HFF-Myc (cell line): ENCODE data around the gene BCOR.

Experiments used
- DNase-seq: peaks from one replicate; pipeline ENCODE4 v3.0.0-alpha.2; 2011; ENCODE audit warnings: low read depth; ENCODE audit errors: extremely low read depth
- H3K4me3 ChIP-seq: replicated peaks from 2 replicates; pipeline ENCODE4 v1.5.1; 2011; ENCODE audit warnings: low read depth, mild to moderate bottlenecking, control low read depth, low read length
- TF ChIP-seq, protein P1 (sequence below): IDR thresholded peaks from 2 replicates; pipeline ENCODE4 v1.5.1; 2012; ENCODE audit warnings: mild to moderate bottlenecking, low read depth, low read length, control low read depth; ENCODE audit errors: missing control alignments

Gene BCOR

DNA sequence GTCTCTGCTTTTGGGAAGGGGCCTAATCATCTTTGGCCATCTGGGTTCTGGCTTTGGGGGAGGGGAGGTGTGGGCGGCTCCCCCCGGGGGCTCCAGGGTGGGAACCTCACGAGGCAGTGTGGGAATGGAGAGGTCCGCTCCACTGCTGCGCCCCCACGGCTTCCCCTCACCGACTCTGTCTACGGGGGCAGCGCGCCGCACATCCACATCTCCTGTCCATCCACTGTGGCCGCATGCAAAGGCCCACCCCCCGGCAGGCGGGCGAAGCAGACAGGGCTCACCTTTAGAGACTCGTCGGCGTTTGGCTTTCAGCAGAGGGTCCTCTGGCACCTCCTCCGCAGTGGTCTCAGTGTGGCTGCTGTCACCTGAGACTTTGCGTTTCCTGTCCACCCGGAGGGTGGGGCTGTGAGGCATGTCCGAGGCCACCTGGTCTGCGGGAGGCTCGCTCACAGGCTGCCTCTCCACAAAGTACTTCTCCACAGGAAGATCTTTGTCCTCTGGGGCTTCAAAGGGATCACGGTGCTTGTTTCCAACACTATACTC is 33.6 kb downstream of the BCOR start:
- TF ChIP-seq, protein P1, sequence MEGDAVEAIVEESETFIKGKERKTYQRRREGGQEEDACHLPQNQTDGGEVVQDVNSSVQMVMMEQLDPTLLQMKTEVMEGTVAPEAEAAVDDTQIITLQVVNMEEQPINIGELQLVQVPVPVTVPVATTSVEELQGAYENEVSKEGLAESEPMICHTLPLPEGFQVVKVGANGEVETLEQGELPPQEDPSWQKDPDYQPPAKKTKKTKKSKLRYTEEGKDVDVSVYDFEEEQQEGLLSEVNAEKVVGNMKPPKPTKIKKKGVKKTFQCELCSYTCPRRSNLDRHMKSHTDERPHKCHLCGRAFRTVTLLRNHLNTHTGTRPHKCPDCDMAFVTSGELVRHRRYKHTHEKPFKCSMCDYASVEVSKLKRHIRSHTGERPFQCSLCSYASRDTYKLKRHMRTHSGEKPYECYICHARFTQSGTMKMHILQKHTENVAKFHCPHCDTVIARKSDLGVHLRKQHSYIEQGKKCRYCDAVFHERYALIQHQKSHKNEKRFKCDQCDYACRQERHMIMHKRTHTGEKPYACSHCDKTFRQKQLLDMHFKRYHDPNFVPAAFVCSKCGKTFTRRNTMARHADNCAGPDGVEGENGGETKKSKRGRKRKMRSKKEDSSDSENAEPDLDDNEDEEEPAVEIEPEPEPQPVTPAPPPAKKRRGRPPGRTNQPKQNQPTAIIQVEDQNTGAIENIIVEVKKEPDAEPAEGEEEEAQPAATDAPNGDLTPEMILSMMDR, result no peak
- no peak for DNase-seq
- no peak overlapping the region for H3K4me3 ChIP-seq

DNA sequence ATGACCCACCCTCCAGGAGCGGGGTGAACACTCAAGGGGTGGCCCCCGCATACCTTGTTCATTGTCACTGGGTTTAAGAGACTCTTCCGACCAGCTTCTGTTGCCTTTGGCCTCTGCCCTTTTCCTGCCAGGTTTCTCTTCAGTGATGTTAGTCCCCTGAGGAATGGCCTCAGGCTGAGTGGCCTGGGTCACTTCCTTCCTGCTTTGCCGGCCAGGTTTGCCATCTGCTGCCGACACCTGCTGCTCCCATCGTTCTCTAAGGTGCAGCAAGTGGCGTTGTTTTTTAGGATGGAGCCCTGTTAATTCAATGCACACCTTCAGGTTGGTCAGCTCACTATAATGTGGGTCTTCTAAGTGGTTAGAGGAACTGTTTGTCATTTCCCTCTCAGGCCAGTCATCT is 34.2 kb downstream of the BCOR start:
- TF ChIP-seq, protein P1, result no peak
- DNase-seq, result no peak

DNA sequence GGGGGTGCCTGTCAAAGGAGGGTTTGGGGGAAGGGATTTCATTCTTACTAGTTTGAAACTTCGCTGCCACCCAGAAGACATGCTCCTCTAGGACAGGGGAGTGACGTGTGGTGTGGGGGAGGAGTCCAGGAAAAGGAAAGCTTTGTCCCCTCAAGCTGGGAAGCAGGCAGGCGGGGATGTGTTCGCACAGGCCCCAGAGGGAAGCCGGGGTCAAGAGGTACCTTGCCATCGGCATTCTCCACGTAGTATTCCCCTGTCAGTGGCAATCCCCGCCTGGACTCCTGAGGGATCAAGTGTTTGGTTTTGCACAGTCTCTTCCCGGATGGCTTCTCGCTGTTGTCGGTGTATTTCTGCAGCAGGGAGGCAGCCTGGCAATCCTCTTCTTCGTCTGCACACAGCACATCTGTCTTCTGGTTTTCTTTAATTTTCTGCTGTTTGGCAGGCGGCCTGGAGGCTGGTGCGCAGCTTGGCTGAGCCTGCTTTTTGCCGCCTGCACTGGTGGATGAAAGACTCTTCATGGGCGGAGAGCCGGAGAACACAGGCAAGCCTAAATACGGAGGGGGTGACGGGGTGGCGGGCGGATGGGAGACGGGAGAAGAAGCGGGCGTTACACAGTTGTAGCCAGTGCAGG is 35.1 kb downstream of the BCOR start:
- TF ChIP-seq, protein P1, result no peak

More for the DNA sequence above, 34.2 kb downstream of the BCOR start:
- no peak overlapping the region for H3K4me3 ChIP-seq

DNA sequence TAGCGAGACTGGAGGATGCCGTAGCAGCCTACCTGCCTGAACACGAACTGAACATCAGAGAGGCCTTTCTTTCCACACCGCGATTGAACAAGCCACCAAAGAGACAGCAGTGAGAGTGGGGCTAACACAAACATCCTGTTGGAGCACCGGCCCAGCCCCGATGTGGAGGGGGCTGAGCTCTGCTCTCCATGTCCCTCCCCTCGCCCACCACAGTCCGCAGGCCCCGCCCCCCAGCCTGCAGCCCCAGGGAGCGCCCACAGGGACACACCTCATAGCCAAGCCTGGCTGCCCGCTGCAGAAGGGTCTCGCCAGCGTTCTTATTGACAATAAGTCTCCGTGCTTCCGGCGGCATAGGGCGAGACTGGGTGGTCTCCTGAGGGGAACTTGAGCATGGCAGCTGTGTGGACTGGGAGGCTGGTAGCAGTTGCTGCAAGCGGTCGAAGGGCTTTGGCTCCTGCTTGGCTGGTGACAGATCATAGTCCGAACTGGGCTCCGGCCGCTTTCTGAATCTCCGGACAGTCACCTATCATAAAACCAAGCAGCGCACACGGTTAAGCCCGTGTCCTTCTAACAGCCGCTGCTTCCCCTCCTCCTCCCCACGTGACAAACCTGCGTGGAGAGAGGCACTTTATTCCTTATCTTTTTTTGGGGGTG is 35.8 kb downstream of the BCOR start:
- no peak overlapping the region for H3K4me3 ChIP-seq
- TF ChIP-seq, protein P1, result no peak
- no peak for DNase-seq

More for the DNA sequence above, 35.1 kb downstream of the BCOR start:
- no peak overlapping the region for H3K4me3 ChIP-seq
- DNase-seq, result no peak

DNA sequence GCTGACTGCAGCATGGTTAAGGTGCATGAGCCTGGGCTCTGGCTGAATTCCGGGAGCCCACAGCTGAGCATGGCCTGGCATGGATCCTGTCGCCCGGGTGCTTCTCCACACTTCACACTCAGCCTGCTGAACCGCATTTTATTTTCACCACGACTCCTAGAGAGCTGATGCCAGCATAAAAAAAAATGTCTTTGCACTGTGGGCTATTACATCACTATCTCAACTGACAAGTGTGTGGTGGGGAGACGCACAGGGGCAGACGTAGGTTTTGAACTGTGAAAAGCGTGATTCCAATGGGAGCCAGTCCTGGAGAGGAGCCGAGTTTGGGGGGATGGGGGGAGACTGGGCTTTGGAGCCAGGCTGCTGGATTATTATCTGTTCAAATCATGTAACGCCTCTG is 36.8 kb downstream of the BCOR start:
- TF ChIP-seq, protein P1, result no peak
- no peak overlapping the region for H3K4me3 ChIP-seq
- DNase-seq, result no peak

DNA sequence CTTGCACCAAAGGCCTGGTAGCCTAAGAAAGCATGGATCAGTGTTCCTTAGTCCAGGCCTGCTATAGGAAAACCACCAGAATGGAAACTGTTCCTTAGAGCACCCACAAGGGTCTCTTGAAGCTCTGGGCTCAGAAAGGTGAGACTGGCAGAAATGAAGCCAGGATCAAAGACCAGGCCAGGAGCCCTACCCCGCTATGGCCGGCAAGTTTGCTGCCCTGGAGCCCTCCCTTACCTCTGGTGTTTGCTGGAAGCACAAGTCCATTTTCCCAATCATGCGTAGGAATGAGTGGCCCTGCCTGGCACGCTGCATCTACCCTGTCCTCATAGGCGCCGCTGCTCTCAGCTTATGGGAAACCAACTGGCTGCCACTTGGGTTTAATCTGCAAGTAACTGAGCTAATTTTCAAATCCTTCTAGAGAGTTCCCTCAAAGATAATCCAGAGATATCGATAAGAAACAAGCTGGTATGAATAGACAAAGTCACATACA is 37.4 kb downstream of the BCOR start:
- no peak overlapping the region for H3K4me3 ChIP-seq
- TF ChIP-seq, protein P1, result no peak
- DNase-seq, result no peak
